SKM-1 treated with dmso at 0.1 percent for 144 hours (cell line): ENCODE data around the gene LRRC4C.

Experiments used
- DNase-seq: peaks from one replicate; lab custom pipeline; 2025; ENCODE audit not compliant: unreplicated experiment; lab: John Stamatoyannopoulos, UW

Gene LRRC4C

DNA sequence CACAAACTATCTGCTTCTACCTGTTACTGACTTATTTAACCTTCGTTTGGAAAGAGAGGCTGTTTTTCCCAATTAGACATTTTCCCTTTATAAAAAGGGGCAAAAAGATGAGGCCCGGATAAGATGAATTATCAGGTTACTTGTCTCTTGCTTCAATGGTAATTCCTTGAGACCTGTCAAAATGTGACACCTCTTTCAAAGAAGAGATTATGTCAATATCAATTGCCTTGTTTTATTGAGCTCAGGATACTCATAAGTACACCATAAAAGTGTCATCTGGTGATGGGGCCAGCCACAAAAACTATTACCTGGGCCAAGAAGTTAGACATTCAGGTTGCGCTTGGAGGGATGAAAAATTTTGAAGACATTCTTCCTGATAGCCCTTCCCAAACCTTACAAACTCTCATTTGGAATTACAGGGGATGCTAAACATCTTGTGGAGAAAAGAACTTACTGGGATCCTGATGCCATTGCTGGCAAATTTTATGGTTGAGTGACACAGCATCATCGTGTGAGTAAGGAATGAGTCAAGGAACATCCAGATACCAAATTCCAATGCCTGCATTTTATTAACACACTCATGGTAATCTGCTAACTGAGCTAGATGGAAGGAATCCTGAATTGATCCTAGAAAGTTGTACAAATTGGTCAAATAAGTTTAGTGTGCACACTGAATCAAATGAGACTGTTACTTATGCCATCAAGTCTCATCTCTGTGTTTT lies 1071.2 kb downstream of the LRRC4C start:
- no peak for DNase-seq

DNA sequence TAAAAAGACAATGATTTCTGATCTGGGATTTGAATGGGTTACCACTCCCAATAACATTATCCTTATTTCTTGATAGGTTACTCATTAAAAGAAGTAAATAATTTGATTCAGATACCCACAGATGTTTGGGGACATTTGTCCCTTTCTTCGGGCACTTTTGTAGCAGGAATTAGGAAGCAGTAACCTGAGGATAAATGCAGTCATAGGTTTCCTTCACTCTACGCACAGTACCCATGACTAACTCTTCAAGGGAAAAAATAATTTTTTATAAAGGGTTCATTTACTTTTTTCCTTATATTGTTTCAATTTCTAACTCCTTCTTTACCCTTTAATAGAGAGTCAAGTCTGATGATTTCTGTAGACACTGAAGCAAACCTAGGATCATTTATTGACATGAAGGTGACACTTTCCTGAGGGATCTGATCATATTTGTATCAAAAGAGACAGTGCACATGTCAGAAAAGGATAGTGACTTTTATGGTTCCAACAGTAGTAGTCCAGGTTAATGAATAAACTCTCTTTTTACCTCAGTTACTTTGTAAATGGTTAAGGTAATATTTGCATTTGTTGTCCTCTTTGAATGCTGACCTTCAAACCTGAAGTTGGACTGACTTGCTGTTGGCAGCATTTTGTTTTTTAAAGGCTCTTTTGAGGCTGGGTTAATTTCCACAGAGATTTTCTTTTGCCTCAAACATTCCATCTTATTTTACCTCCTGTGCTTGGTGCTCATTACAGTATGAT lies 1072.0 kb downstream of the LRRC4C start:
- DNase-seq: no peak

DNA sequence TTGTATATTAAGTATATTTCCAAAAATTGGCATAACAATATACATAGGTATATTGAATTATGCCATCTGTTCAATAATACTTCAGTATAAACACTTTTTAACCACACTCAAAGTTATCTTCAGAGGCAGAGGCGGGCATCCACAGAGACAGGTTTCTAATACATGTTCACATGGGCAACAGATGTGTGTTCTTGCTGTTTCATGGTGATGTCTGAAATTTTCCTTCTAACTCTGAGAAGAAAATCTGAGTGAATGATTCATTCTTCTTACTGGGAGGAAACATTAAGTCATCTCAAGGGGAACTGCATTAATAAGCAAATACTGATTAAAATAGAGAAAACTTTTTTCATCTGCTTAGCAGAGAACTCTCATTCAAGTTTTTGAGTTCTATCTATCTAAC lies 1074.5 kb downstream of the LRRC4C start:
- DNase-seq: no peak

DNA sequence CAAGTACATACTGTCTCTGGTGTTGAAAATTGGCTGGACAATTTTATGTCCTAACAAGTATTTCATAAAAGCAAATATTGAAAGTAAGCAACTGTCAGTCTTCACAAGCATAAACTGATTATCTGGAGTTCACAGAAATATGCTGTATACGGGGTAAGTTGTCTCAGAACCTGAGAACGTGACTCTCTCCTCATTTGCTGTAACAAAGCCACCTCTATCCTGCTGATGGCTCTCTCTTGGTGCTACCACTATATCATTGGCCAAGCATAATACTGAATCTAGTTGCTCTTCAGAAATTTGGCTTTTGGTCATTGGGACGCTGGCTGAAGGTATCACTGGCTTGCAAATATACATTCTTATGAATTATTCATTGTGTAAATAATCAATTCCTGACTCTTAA lies 1078.0 kb downstream of the LRRC4C start:
- DNase-seq: no peak

DNA sequence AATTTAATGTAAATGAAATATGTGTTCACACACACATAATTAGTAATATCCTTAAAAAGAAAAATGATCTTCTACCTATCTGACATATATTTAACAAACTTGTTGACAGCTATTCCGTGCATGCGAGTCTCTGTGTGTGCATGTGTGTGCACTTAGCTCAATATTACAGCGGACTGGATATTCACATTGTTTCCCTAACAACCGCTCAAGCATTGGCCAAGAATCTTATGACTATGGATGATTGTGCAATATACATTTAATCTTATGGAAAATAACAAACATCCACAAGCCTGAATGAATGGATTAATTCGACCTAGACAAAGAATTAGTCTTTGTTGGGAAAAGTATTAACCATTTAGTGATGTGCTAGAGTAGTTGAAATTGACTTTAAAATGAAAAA lies 1078.6 kb downstream of the LRRC4C start:
- DNase-seq: no peak

DNA sequence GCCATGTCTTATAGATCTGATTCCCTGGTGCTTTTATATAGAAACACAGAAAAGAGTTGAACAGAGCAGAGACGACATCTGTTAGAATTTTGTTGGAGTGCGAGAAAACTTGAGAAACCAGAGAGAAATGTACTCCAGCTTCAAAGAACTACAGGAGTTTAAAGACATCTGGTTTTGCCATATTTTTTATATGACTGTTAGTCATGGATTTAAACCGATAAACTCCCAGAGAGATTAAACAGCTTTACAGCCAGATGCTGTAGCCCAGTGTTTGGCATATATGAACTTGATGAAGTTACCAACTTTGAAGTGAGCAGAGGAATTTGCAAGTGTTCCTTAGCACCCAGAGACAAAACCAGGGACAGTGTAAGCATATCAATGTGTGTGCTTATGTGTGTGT lies 1083.1 kb downstream of the LRRC4C start:
- DNase-seq: no peak

DNA sequence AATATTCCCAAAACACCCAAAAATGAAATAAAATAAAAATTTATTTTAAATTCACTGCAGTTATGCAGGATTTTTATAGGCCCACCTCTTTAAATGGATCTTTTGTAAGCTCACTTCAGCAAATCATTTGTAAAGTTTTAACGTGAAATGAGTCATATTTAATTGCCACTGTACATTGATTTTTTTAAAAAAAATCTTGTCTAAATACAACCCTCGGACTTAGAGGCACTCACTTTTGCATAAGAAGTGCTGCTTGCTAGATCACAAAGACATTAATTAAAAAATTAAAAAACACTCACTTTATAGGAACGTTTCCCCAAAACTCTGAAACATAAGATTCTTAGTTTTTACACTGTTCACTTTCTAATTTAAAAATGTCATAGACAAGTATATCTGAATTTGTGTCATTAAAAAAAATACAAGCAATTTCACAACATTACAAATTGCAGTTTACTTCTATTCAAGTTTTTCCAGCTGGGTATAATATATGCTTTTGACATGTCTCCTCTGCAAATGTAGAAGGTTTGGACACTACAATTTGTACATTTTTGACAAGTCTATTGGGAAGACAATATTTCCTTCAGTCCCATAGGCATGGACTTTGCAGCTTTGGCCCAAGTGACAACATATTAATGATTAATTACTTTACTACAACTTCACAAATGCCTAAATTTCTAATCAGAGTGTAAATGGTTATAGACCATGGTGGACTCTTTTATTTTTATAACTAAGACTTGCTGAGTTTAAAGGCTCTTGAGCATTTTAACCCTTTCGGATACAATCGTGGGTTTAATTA lies 1088.4 kb downstream of the LRRC4C start:
- no peak for DNase-seq

DNA sequence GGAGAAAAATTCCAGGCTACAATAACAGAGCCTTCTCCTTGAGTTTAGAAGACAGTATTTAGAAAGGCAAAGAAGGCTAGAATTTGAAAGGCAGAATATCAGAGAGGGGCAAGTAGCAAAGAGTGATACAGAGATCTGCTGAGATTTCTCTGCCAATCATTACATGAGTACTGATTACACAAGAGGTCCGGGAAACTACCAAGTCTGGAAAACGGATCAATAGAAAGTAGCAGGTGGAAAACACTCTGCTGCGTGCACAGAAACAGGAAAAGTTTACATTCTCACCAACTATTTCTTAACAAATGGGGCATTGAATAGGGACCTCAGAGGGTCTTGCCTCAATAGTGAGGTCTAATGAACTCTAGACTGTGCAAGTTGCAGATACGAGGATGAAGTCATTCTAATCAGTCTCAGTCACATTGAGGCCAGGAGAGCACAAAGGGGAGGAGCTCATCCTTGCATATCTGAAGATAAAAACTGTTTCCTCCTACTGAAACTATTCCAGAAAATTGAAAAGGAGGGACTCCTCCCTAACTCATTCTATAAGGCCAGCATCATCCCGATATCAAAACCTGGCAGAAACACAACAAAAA lies 1099.2 kb downstream of the LRRC4C start:
- DNase-seq: no peak

DNA sequence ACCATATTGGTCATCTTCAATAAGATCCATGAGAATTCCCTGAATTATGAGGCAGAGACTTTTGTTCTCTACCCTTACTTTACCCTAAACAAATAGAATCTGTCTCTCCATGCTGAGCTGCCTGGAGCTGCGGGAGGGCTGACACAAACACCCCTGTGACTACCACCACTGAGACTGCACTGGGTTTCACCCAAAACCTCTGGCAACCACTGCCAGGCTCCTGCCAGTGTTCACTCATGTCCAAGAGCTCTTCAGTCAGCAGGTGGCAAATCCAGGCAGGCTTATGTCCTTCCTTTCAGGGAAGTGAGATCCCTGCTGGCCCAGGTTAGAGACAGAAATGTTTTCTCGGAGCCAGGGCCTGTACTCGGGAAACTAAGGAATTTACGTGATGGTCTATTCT lies 1105.3 kb downstream of the LRRC4C start:
- DNase-seq: no peak

DNA sequence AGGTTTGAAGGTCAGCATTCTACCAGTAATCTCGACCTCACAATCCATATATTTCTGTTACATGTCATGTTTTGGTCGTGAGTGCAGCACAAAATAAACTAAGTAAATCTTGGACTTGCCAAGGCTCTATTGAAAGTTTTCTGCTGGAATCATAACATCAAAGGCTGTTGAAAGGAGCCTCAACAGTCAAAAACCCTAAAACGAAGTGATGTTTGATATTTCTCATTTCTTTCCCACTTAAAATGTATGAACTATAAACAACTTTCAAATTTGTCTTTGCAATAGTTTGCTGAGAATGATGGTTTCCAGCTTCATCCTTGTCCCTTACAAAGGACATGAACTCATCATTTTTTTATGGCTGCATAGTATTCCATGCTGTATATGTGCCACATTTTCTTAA lies 1118.5 kb downstream of the LRRC4C start:
- no peak for DNase-seq

DNA sequence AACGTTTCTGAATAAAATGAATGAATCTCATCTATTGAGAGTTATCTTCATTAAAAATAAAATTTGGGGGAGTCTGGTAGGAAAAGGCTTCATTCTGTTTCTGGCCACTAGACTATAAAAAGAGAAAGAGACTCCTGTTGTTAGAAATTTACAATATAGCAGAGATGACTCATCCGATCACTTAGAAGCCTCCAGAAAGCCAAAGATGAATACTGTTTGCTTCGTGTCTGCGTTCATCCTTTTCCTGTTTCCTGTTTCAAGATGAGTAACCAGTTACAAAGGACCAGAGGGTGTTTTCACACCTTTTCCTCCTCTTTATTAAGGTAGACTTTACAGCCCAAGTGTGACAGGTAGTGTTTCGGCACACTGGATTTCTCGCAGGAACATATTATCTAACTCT lies 1120.7 kb downstream of the LRRC4C start:
- no peak for DNase-seq

DNA sequence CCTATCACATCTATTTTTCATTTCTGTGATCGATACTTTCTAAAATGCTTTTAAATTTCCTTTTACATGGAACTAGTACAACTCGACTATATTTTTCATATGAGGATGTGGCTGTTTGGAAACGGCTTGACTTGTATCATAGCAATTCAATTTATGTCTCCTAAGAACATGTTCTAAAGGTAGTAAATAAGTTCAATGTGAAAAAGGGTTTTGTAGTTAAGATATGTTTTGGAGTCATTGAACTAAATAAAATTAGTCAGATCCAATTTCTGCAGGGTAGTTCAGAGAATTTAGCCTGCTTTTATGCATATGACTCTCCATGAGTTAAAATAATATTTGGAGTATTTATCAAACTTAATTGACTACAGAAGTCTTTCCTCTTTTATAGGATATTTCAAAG lies 1121.4 kb downstream of the LRRC4C start:
- DNase-seq: no peak

DNA sequence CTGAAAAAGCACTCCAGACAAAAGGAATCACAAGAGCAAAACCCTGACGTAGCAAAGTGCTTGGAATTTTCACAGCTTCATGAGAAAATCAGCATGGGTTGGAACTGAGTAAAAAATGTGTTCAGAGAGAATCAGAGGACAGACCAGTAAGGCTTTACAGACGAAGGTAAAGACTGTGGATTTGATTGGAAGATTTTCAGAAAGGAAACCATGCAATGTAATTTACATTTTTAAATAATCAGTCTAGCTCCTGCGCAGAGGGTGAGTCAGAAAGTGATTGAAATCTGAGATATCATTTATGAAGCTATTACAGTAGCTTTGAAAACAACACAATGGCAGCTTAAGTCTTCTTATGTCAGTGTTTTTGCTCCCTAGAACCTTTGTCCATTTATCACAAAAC lies 1122.3 kb downstream of the LRRC4C start:
- DNase-seq: no peak

DNA sequence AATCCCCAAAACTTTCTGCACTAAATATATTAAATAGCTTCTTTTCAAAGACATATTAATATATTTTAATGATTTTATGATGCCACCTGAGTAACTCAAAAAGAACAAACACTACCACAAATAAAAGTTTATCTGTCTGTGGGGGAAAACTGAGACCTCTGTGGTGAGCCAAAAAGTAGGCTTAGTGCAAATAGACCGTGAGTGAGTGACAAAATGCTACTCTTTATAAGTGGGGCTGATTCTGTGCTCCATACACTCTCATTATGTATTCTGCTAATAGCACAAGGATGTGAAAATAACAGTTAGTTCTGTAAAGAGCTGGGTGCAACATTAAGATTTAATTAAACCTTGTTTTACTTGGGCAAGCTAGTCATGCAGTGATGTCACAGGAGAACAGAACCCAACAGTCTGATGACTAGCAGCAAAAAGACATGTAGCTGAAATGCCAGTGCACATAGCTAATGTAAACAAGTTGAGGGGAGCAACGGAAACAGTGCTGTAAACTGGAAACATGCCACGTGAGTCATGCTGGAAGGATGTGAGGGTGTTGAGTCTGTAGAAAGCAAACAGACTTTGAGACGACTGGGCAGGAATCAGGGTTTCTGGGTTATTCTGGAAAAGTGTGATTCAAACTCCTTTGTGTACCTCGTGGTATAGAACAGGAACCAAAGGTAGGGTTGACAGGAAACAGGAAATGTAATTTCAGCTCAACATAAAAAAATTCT lies 1130.4 kb downstream of the LRRC4C start:
- DNase-seq: no peak

DNA sequence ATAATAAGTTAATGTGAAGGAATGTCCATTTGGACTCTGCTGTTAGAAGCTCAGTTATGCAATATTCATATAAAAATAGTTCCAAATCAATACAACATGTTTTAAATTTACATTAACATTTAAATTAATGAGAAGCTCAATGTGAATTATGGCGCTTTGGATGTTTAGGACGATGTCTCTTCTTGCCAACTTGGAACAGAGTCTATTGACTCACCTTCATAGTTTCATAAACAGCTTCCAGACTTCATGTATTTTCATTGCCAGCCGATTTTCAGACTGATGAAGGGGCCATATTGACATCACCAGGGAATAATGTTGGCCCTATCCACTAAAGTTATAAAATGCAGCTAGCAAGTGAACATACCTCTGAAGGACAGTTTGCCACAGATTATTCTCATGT lies 1136.2 kb downstream of the LRRC4C start:
- no peak for DNase-seq

DNA sequence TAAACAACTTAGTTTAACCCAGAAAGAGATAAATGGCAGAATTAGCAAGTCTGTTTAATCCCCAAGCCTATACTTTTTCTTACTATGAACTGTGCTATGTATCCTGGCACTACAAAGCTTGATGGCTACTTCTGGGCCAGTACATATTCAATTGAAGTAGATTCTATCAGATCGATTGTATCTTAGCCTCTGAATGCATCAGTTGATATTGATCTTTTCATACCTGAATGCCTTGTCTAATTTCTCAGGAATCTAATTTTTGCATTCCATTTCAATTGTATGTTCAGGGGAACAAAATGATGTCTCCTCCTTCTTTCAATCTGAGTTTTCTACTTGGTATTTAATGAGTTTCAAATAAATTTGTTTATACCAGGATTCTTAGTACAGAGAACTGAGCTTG lies 1137.9 kb downstream of the LRRC4C start:
- no peak for DNase-seq

DNA sequence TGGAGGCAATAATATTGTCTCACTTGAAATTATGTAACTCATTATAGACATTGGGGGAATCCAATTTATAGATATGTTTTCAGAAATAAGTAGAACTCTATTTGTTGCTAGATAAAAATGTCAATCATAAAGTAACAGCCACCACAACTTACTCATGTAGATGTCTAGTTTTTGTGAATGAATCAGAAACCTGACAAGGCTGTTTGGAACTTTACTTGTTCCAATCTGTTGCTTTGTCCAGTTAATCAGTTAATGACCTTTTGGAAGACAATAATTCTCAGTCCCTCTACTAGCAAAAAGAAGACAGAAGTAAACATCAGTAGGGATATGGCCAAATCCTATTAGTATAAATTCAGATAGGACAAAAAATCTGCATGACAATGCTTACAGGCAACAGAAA lies 1143.3 kb downstream of the LRRC4C start:
- DNase-seq: no peak

DNA sequence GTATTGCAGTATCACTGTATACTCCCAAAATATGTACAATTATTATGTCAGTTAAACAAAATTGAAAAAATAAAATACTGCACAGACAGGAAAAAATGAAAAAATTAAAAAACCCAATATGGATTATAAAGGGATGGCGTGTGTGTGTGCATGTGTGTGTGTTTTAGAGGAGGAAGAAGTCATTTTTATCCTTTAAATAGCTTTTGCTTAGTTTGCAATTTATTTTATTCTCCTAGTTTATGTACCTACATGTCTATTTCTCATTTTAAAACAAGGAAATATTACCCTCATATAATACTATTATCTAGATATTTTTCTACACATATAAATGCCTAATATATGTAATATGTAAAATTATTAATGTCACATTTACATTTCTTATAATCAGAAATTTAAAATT lies 1144.3 kb downstream of the LRRC4C start:
- no peak for DNase-seq

DNA sequence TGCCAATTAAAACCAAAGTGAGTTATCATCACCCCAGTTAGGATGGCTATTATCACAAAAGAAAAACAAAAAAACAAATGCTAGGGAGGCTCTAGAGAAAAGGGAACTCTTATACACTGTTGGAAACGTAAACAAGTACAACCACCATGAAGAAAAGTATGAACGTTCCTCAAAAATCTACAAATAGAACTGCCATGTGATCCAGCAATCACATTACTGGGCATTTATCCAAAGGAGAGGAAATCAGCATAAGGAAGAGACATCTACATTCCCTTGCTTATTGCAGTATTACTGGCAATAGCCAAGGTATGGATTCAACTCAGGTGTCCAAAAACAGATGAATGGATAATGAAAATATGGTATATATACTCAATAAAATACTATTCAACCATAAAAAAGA lies 1145.1 kb downstream of the LRRC4C start:
- DNase-seq: no peak

DNA sequence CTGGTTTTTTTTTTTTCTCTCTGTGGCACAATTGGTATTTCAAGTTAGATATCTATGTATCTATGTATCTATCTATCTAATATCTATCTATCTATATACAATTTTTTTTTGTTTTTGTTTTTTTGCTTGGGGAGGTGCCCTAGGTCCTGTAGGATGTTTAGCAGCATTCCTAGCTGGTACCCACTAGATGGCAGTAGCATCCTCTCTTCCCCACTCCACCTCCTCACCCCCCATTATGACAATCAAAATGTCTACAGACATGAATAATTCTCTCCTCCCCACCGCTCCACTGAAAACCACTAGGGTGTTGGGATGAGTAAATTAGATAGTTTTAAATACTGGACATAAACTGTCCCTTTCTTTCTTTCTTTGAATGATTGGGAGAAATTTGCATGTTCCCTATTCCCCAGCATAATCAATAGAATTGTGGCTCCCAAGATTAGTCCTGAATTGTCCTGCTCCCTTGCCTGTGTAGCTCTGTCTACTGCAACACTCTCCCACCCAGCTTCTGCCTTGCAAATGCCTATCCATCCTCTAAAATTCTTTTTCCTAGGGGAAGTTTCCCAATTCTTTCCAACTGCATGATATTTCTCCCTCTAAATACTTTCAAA lies 1152.4 kb downstream of the LRRC4C start:
- peak; percentile 32 for DNase-seq

DNA sequence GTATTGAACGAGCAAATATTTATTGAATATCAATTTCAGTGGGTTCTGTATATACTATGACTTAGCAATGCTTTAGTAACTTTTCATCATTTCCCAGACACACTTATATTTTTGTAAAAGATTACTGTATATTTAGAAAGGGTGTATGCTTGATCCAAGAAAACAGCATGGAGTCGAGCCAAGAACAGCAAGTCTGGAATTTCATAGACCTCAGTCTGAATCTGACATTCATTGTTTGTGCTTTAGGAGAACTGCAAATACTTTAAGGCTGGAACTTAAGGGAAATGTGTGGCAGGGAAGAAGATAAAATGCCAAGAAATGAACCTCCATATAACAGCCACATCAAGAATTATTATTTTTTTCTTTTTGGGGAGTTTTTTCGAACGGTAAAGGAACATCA lies 1156.8 kb downstream of the LRRC4C start:
- no peak for DNase-seq
